BJ (cell line): Measurements from ENCODE around the gene FGF10. TPM values are rescaled to one million over a fixed set of nuclear protein-coding genes. Genes with fewer than 3 reads are reported as not detected.

Experiments
- CTCF ChIA-PET: fragments of 350-600 bp; formaldehyde crosslinking; extraction: SDS; loops from one replicate; lab custom pipeline; 2021; ENCODE audit warnings: antibody characterized with exemption, inconsistent platforms; lab: Yijun Ruan, JAX
- POLR2A ChIA-PET: fragments of 300-600 bp; sonication (Branson Sonifier 250); formaldehyde crosslinking; extraction: SDS; loops from one replicate; lab custom pipeline; 2021; ENCODE audit warnings: antibody characterized with exemption; lab: Charles Lee
- DNase-seq: peaks from one replicate; pipeline ENCODE4 v3.0.0-alpha.2; 2011; ENCODE audit warnings: low read depth
- H3K27me3 ChIP-seq: 2 replicates; pipeline ENCODE4 v1.6.0; 2011; ENCODE audit warnings: low read length; ENCODE audit not compliant: control insufficient read depth, insufficient read depth
- H3K36me3 ChIP-seq: 2 replicates; pipeline ENCODE4 v1.5.1; 2011; ENCODE audit warnings: low read length; ENCODE audit not compliant: control insufficient read depth, insufficient read depth
- H3K4me3 ChIP-seq: 2 replicates; pipeline ENCODE4 v1.5.1; 2011; ENCODE audit warnings: low read depth, mild to moderate bottlenecking, control low read depth, low read length
- CTCF ChIP-seq: IDR thresholded peaks from 2 replicates; pipeline ENCODE4 v1.5.1; 2011; ENCODE audit warnings: low read depth, mild to moderate bottlenecking, control low read depth, inconsistent platforms, low read length, moderate library complexity; ENCODE audit not compliant: insufficient read depth
- polyA plus RNA-seq: library from polyadenylated mRNA; depleted of rRNA; stranded (reverse); fragments of >200 nt; gene quantifications from 2 replicates; pipeline ENCODE4 v1.2.3, GENCODE V29; 2011

FGF10 gene
- polyA plus RNA-seq, 1 experiment: not detected

GRCh38 chr5:44321144-44321725, 68.0 kb downstream of the FGF10 start:
- ChIA-PET CTCF (interaction anchor here (1.7 kb wide), 1 partner anchor 12 kb away, joined by 5 read pairs; no protein-coding TSS in a partner anchor), POLR2A (no interaction called here)
- no peak overlapping the region for H3K4me3 ChIP-seq
- no peaks in the 10 kb centered on the region for H3K27me3 ChIP-seq
- no peaks in the 10 kb centered on the region for H3K36me3 ChIP-seq
- no peak for DNase-seq
- TF ChIP-seq CTCF: no peak

GRCh38 chr5:44320188-44320587, 69.0 kb downstream of the FGF10 start:
- TF ChIP-seq CTCF: no peak
- POLR2A ChIA-PET: no interaction called here
- no peak overlapping the region for H3K4me3 ChIP-seq
- CTCF ChIA-PET: interaction anchor here (1.3 kb wide), 1 partner anchor 12 kb away, joined by 4 read pairs; no protein-coding TSS in a partner anchor
- H3K27me3 ChIP-seq: no peaks in the 10 kb centered on the region
- H3K36me3 ChIP-seq: no peaks in the 10 kb centered on the region
- no peak for DNase-seq

DNA sequence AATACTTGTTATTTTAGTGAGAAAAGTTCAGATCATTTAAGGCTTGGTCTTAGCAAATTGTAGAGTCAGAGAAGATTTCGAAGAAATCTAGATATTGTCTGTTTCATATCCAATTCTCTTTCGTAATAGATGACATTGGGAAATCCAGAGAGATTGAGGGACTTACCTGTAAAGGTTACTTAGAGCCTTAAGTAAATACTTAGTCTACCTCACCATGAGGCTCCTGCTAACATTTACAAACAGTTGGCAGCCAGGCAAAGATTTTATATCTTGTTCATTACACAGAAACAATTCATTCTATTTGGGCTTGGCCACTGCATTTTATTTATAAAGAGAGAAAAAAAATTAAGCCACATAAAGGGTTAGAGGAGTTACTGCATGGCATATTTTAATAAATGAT, 70.3 kb downstream of the FGF10 start:
- TF ChIP-seq CTCF: no peak
- H3K27me3 ChIP-seq: no peaks in the 10 kb centered on the region
- ChIA-PET POLR2A (no interaction called here), CTCF (interaction anchor here (1.3 kb wide), 1 partner anchor 13 kb away, joined by 4 read pairs; no protein-coding TSS in a partner anchor)
- DNase-seq: no peak
- no peak overlapping the region for H3K4me3 ChIP-seq
- no peaks in the 10 kb centered on the region for H3K36me3 ChIP-seq

GRCh38 chr5:44312374-44312773, 76.8 kb downstream of the FGF10 start:
- no peak for DNase-seq
- Histone ChIP-seq H3K27me3 (no peaks in the 10 kb centered on the region), H3K36me3 (no peaks in the 10 kb centered on the region), H3K4me3 (no peak overlapping the region)
- CTCF ChIA-PET: interaction anchor here (0.9 kb wide), 1 partner anchor 106 kb away, joined by 3 read pairs; no protein-coding TSS in a partner anchor
- TF ChIP-seq CTCF: no peak
- POLR2A ChIA-PET: no interaction called here

- H3K36me3 ChIP-seq: no peaks in the 10 kb centered on the region
- no peak for DNase-seq
- no peak for TF ChIP-seq CTCF
- ChIA-PET CTCF (interaction anchor here (1.8 kb wide), 1 partner anchor 31 kb away, joined by 4 read pairs; no protein-coding TSS in a partner anchor), POLR2A (no interaction called here)
- H3K27me3 ChIP-seq: no peaks in the 10 kb centered on the region
- no peak overlapping the region for H3K4me3 ChIP-seq
Observed at GRCh38 chr5:44300551-44300950, 88.7 kb downstream of the FGF10 start.
